DMS153 treated with DMSO at 0.1 percent for 48 hours (cell line): ENCODE results near the gene ADGRL2.

Source experiments
- DNase-seq: peaks from one replicate; lab custom pipeline; 2025; ENCODE audit not compliant: unreplicated experiment; lab: John Stamatoyannopoulos, UW

The ADGRL2 gene

GRCh38 chr1:81805537-81806431 lies 5.0 kb downstream of the ADGRL2 start:
- no peak for DNase-seq

GRCh38 chr1:81806432-81806770 lies 5.7 kb downstream of the ADGRL2 start:
- no peak for DNase-seq

- DNase-seq, result no peak
These were observed 8.0 kb downstream of the ADGRL2 start for GRCh38 chr1:81808760-81809159.

- DNase-seq, result no peak
These were observed 9.1 kb downstream of the ADGRL2 start for GRCh38 chr1:81809808-81810207.

- no peak for DNase-seq
These were observed 11.1 kb downstream of the ADGRL2 start for GRCh38 chr1:81811757-81812371.

- no peak for DNase-seq
These were observed 12.0 kb downstream of the ADGRL2 start for GRCh38 chr1:81812712-81813111.

- DNase-seq, result no peak
These were observed 13.0 kb downstream of the ADGRL2 start for GRCh38 chr1:81813691-81814090.

GRCh38 chr1:81819613-81820012 lies 18.9 kb downstream of the ADGRL2 start:
- no peak for DNase-seq

- DNase-seq, result no peak
These were observed 20.0 kb downstream of the ADGRL2 start for GRCh38 chr1:81820765-81821164.

- DNase-seq, result no peak
These were observed 22.3 kb downstream of the ADGRL2 start for GRCh38 chr1:81823082-81823481.

- no peak for DNase-seq
These were observed 24.0 kb downstream of the ADGRL2 start for GRCh38 chr1:81824759-81825158.

GRCh38 chr1:81827942-81828341 lies 27.2 kb downstream of the ADGRL2 start:
- no peak for DNase-seq

GRCh38 chr1:81832573-81832972 lies 31.8 kb downstream of the ADGRL2 start:
- DNase-seq, result no peak

GRCh38 chr1:81833722-81834121 lies 33.0 kb downstream of the ADGRL2 start:
- DNase-seq, result no peak

GRCh38 chr1:81834268-81834667 lies 33.5 kb downstream of the ADGRL2 start:
- no peak for DNase-seq

GRCh38 chr1:81834921-81835698 lies 34.4 kb downstream of the ADGRL2 start:
- no peak for DNase-seq

- DNase-seq, result no peak
These were observed 35.4 kb downstream of the ADGRL2 start for GRCh38 chr1:81836007-81836626.

- no peak for DNase-seq
These were observed 38.0 kb downstream of the ADGRL2 start for GRCh38 chr1:81838600-81839218.

- no peak for DNase-seq
These were observed 40.1 kb downstream of the ADGRL2 start for GRCh38 chr1:81840805-81841204.

GRCh38 chr1:81841795-81842194 lies 41.1 kb downstream of the ADGRL2 start:
- no peak for DNase-seq

GRCh38 chr1:81844477-81844876 lies 43.7 kb downstream of the ADGRL2 start:
- DNase-seq, result no peak
